B cell (primary cell): Measurements from ENCODE around the gene GNA15. TPM values are rescaled to one million over a fixed set of nuclear protein-coding genes. Genes with fewer than 3 reads are reported as not detected.
"Not testable (repeated sequence)": the region's sequence is repeated elsewhere in the genome, so short reads cannot be mapped to it uniquely, and the experiment has no call there.

Experiments used
- ATAC-seq: fragments of 200-7000 bp; cut with Tn5 transposase; one replicate; pipeline ENCODE4 v1.10.0; 2021; ENCODE audit warnings: low read depth, mild to moderate bottlenecking, moderate number of reproducible peaks, moderate library complexity
- CTCF ChIA-PET: fragments of 350-600 bp; sonication (Branson Sonifier 250); formaldehyde crosslinking; loops from one replicate; lab custom pipeline; 2021; ENCODE audit warnings: antibody characterized with exemption, inconsistent platforms; lab: Charles Lee
- POLR2A ChIA-PET: fragments of 350-600 bp; sonication (Branson Sonifier 250); formaldehyde crosslinking; loops from one replicate; lab custom pipeline; 2021; ENCODE audit warnings: antibody characterized with exemption; lab: Charles Lee
- DNase-seq: peaks from one replicate; pipeline ENCODE4 v3.0.0; 2013
- H2AFZ ChIP-seq: 2 replicates; pipeline ENCODE4 v1.6.1; 2012; ENCODE audit warnings: mild to moderate bottlenecking, low read depth, low read length; ENCODE audit not compliant: insufficient read depth, poor library complexity, severe bottlenecking
- H3K27ac ChIP-seq, 2 donors: 1 replicate in 1 of 2; 2 replicates in 1 of 2; pipeline ENCODE4 v1.5.1; 2012 to 2013; ENCODE audit warnings: low read length in 2 of 2, mild to moderate bottlenecking in 2 of 2, moderate library complexity in 1 of 2
- H3K27me3 ChIP-seq, 4 experiments: fragments of 200-600 bp in 1 of 4; sonication (generic) in 1 of 4; replicated peaks in 1 of 4; 1 replicate in 2 of 4; 2 replicates in 2 of 4; pipeline versions ENCODE4 v1.6.1 to v1.7.0; 2013 to 2016; ENCODE audit warnings: low read length in 3 of 4, mild to moderate bottlenecking in 2 of 4, mixed read lengths in 1 of 4, moderate library complexity in 1 of 4; ENCODE audit not compliant: insufficient read depth in 4 of 4, control insufficient read depth in 3 of 4; ENCODE audit errors: control extremely low read depth in 1 of 4
- H3K36me3 ChIP-seq, 2 experiments: replicated peaks in 1 of 2; 1 replicate in 1 of 2; 2 replicates in 1 of 2; pipeline versions ENCODE4 v1.6.1 to v1.7.1; 2013; ENCODE audit warnings: low read length in 1 of 2; ENCODE audit not compliant: insufficient read depth in 2 of 2, control insufficient read depth in 1 of 2; ENCODE audit errors: control extremely low read depth in 1 of 2, extremely low read depth in 1 of 2
- H3K4me1 ChIP-seq, 2 donors: fragments of 200-600 bp in 1 of 2; sonication (generic) in 1 of 2; 1 replicate in 1 of 2; 2 replicates in 1 of 2; pipeline versions ENCODE4 v1.5.1 to v1.6.1; 2013 to 2017; ENCODE audit warnings: low read length in 2 of 2; ENCODE audit not compliant: control insufficient read depth in 2 of 2, insufficient read depth in 2 of 2
- H3K4me2 ChIP-seq: replicated peaks from 2 replicates; pipeline ENCODE3; 2012; ENCODE audit warnings: mild to moderate bottlenecking, low read depth, low read length; ENCODE audit not compliant: poor library complexity, severe bottlenecking
- H3K4me3 ChIP-seq, 5 experiments: fragments of 200-600 bp in 1 of 5; sonication (generic) in 1 of 5; 1 replicate in 3 of 5; 2 replicates in 2 of 5; pipeline versions ENCODE4 v1.5.1 to v1.7.0; 2011 to 2016; ENCODE audit warnings: low read length in 4 of 5, mild to moderate bottlenecking in 4 of 5, low read depth in 2 of 5, control low read depth in 1 of 5, moderate library complexity in 1 of 5; ENCODE audit not compliant: insufficient read depth in 1 of 5; ENCODE audit errors: control extremely low read depth in 1 of 5, extremely low read depth in 1 of 5
- H3K79me2 ChIP-seq: fragments of 200-600 bp; sonication (generic); one replicate; pipeline ENCODE4 v1.6.0; 2016; ENCODE audit warnings: low read length; ENCODE audit not compliant: control insufficient read depth, insufficient read depth
- H3K9ac ChIP-seq: fragments of 200-600 bp; sonication (generic); 2 replicates; pipeline ENCODE4 v1.6.1; 2017; ENCODE audit warnings: mild to moderate bottlenecking, low read length, moderate library complexity
- H3K9me3 ChIP-seq, 3 donors: one replicate each; pipeline versions ENCODE4 v1.6.1 to v1.7.1; 2013; ENCODE audit warnings: low read length in 2 of 3; ENCODE audit not compliant: control insufficient read depth in 2 of 3, insufficient read depth in 1 of 3; ENCODE audit errors: control extremely low read depth in 1 of 3
- H4K20me1 ChIP-seq: 2 replicates; pipeline ENCODE4 v1.6.0; 2012; ENCODE audit warnings: mild to moderate bottlenecking, low read length; ENCODE audit not compliant: insufficient read depth, control insufficient read depth, poor library complexity, severe bottlenecking
- H3K27ac Mint-ChIP-seq: one replicate; pipeline ENCODE4 v1.8.0; 2021; ENCODE audit warnings: mixed read lengths
- H3K27me3 Mint-ChIP-seq: one replicate; pipeline ENCODE4 v1.8.0; 2021; ENCODE audit warnings: mixed read lengths
- H3K4me1 Mint-ChIP-seq: one replicate; pipeline ENCODE4 v1.8.0; 2021; ENCODE audit warnings: mixed read lengths
- H3K4me3 Mint-ChIP-seq: one replicate; pipeline ENCODE4 v1.8.0; 2021; ENCODE audit warnings: mixed read lengths
- H3K9me3 Mint-ChIP-seq: one replicate; pipeline ENCODE4 v1.8.0; 2022; ENCODE audit warnings: mixed read lengths; ENCODE audit not compliant: insufficient read depth
- EZH2 ChIP-seq: IDR thresholded peaks from 2 replicates; pipeline ENCODE4 v1.6.1; 2012; ENCODE audit warnings: borderline replicate concordance, low read depth, mild to moderate bottlenecking, moderate library complexity, low read length; ENCODE audit not compliant: insufficient read depth, poor library complexity, severe bottlenecking
- WGBS: methylation state at CpG from one replicate; pipeline ENCODE4 v1.1.5; 2013; ENCODE audit warnings: missing lambda C conversion rate; ENCODE audit not compliant: insufficient coverage; 5-methylcytosine and 5-hydroxymethylcytosine counted together
- intact Hi-C: fragments of 100-400 bp; cut with micrococcal nuclease; formaldehyde crosslinking; loops from one replicate; pipeline ENCODE4 v1.10.0; 2022
- polyA plus RNA-seq: library from polyadenylated mRNA; depleted of rRNA; stranded (reverse); fragments of >200 nt; gene quantifications from 2 replicates; pipeline ENCODE4 v1.2.3, GENCODE V29; 2012
- total RNA-seq, 2 donors: library from RNA; stranded (reverse); fragments of 120-200 nt in 1 of 2; gene quantifications; 1 replicate in 1 of 2; 2 replicates in 1 of 2; pipeline versions ENCODE4 v1.2.3 to v1.2.4, GENCODE V29; 2013 to 2022
- TF ChIP-seq, protein P1 (sequence below): fragments of 200-600 bp; IDR thresholded peaks from one replicate; pipeline ENCODE4 v1.8.0; 2022; ENCODE audit warnings: antibody characterized with exemption, mild to moderate bottlenecking

GNA15 gene
- total and polyA plus RNA-seq, 2 donors (not counting 1 experiment from before 2014, with no cell fraction given) = 0.37 to 0.52 TPM

DNA sequence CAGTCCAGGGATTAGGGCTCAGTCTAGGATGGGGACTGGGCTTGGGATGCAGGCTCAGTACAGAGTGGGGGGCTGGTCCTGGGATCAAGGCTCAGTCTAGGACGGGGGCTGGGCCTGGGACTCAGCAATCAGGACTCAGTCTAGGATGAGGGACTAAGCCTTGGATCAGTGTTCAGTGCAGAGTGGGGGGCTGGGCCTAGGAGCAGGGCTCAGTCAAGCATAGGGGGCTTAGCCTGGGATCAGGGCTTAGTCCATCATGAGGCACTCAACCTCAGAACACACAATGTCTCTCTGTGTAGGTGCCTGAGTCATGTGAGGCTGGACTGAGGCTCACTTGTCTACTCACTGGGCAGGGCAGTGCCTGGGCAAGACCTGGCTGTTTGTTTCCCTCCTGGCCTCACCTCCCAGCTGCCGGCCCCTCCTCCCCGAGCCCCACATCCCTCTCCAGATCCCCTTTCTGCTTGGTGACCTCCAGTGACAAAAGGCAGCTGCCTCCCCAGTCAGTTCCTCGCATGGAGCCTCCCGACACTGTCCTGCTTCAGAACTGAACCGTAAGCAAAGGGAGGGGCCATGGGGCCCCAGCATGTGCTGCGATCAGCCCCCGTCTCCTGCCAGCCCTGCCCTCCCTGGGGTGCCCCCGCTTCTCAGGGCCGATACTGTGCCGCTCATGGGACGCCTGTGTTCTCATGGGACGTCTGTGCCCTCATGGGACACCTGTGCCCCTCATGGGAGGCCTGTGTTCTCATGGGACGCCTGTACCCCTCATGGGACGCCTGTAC lies 36.2 kb downstream of the GNA15 start:
- Histone ChIP-seq H4K20me1 (no peaks in the 10 kb centered on the region), H3K4me1 (peaks cover 38 to 66% of the 10 kb centered on the region in 2 donors), H3K4me2 (peak overlapping the region; percentile 54), H3K27ac (peak overlapping the region; percentile 89 to 93), H2AFZ (no peak overlapping the region), H3K9me3 (peaks cover 0 to 41% (median 24%) of the 10 kb centered on the region in 3 donors), H3K36me3 (no peaks in the 10 kb centered on the region), H3K79me2 (no peaks in the 10 kb centered on the region), H3K9ac (no peak overlapping the region), H3K4me3 (no peak overlapping the region), H3K27me3 (no peaks in the 10 kb centered on the region)
- H3K27me3 Mint-ChIP-seq = no peaks in the 10 kb centered on the region
- CTCF ChIA-PET = interaction anchor here (1.8 kb wide), 1 partner anchor 42 kb away, joined by 9 read pairs; no protein-coding TSS in a partner anchor
- peak; percentile 74 for ATAC-seq
- POLR2A ChIA-PET = no interaction called here
- H3K4me1 Mint-ChIP-seq = peaks cover 42% of the 10 kb centered on the region
- H3K27ac Mint-ChIP-seq = peak overlapping the region; percentile 96
- no peak for TF ChIP-seq EZH2
- TF ChIP-seq, protein P1, sequence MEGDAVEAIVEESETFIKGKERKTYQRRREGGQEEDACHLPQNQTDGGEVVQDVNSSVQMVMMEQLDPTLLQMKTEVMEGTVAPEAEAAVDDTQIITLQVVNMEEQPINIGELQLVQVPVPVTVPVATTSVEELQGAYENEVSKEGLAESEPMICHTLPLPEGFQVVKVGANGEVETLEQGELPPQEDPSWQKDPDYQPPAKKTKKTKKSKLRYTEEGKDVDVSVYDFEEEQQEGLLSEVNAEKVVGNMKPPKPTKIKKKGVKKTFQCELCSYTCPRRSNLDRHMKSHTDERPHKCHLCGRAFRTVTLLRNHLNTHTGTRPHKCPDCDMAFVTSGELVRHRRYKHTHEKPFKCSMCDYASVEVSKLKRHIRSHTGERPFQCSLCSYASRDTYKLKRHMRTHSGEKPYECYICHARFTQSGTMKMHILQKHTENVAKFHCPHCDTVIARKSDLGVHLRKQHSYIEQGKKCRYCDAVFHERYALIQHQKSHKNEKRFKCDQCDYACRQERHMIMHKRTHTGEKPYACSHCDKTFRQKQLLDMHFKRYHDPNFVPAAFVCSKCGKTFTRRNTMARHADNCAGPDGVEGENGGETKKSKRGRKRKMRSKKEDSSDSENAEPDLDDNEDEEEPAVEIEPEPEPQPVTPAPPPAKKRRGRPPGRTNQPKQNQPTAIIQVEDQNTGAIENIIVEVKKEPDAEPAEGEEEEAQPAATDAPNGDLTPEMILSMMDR = no peak
- DNase-seq = no peak
- H3K4me3 Mint-ChIP-seq = peak overlapping the region; percentile 73
- WGBS = 15% methylated on average over 15 of the region's 15 CpGs
- H3K9me3 Mint-ChIP-seq = no peaks in the 10 kb centered on the region
- intact Hi-C loops = loop anchor here (2.0 to 10.0 kb wide), 2 partner anchors 17 to 893 kb away; partner anchors contain the start of gene ZBTB7A

DNA sequence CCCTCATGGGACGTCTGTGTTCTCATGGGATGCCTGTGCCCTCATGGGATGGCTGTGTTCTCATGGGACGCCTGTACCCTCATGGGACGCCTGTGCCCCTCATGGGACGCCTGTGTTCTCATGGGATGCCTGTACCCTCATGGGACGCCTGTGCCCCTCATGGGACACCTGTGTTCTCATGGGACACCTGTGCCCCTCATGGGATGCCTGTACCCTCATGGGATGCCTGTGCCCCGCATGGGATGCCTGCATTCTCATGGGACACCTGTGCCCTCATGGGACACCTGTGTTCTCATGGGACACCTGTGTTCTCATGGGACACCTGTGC lies 36.8 kb downstream of the GNA15 start:
- ATAC-seq, H3K27me3 Mint-ChIP-seq, H3K79me2 ChIP-seq, H2AFZ ChIP-seq, H3K36me3 ChIP-seq, POLR2A ChIA-PET, CTCF ChIA-PET, H3K9ac ChIP-seq, H3K9me3 Mint-ChIP-seq, H4K20me1 ChIP-seq, H3K4me3 ChIP-seq, H3K27me3 ChIP-seq: not testable (repeated sequence)
- DNase-seq = peak; percentile 94
- Histone ChIP-seq H3K27ac (peak overlapping the region; percentile 89 to 93), H3K4me2 (peak overlapping the region; percentile 54), H3K9me3 (peaks cover 0 to 46% (median 24%) of the 10 kb centered on the region in 3 donors), H3K4me1 (peaks cover 43 to 72% of the 10 kb centered on the region in 2 donors)
- WGBS = 7% methylated on average over 6 of the region's 6 CpGs
- peaks cover 42% of the 10 kb centered on the region for H3K4me1 Mint-ChIP-seq
- H3K4me3 Mint-ChIP-seq = peak overlapping the region; percentile 73
- H3K27ac Mint-ChIP-seq = peak overlapping the region; percentile 96
- intact Hi-C loops = loop anchor here (2.0 to 10.0 kb wide), 2 partner anchors 18 to 892 kb away; partner anchors contain the start of gene ZBTB7A
